ENCODE measurements around the gene MYO9B.

DNA sequence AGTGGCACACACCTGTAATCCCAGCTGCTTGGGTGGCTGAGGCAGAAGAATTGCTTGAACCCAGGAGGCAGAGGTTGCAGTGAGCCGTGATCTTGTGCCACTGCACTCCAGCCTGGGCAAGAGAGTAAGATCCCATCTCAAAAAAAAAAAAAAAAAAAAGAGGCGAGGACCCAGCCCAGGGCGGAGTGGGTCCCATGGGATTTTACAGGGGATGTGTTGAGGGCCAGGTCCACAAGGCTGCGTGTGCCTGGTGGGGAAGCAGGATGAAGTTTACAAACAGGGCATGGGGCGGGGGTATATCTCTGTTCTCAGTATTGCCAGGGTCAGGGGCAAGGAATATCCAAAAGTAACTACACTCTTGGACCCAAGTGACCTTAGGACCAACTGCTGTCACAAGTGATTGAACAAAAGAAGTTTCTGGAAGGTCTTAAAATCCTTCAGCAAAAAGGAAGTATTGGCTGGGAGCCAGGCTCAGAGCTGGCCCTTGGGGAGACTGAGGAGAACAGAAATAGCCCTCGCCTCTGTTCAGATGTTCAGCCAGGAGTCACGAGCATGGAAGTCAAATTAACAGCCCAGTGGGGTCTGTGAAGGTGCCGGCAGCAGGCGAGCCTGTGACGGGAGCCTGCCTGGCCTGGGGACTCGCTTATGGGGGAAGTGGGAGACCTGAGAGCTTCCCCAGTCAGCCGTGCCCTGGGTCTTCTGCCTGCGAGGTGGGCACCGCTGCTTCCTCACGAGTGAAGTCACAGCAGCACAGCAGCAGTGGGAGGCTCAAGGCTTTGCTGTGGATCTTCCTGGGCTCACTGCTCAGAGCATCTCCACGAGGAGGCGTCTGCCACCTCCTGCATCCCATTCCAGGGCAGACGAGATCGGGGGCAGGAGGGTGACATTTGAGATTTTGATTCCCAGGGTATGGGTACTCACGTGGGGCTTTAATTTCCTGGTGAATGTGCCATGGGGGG lies 6.4 kb downstream of the MYO9B start:
- TF ChIP-seq, protein P1, sequence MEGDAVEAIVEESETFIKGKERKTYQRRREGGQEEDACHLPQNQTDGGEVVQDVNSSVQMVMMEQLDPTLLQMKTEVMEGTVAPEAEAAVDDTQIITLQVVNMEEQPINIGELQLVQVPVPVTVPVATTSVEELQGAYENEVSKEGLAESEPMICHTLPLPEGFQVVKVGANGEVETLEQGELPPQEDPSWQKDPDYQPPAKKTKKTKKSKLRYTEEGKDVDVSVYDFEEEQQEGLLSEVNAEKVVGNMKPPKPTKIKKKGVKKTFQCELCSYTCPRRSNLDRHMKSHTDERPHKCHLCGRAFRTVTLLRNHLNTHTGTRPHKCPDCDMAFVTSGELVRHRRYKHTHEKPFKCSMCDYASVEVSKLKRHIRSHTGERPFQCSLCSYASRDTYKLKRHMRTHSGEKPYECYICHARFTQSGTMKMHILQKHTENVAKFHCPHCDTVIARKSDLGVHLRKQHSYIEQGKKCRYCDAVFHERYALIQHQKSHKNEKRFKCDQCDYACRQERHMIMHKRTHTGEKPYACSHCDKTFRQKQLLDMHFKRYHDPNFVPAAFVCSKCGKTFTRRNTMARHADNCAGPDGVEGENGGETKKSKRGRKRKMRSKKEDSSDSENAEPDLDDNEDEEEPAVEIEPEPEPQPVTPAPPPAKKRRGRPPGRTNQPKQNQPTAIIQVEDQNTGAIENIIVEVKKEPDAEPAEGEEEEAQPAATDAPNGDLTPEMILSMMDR (conservative IDR thresholded peaks at IDR 0.05 in 1 of 2, IDR thresholded peaks at IDR 0.05 in 1 of 2; ENCODE audit: extremely low read depth in 1 of 2, insufficient read depth in 1 of 2, low read depth in 1 of 2, low read length in 2 of 2): no peak
- TF ChIP-seq EZH2 (IDR thresholded peaks at IDR 0.05; ENCODE audit: borderline replicate concordance, low read length): no peak

All from mammary epithelial cell (primary cell).